Activated CD8-positive, alpha-beta memory T cell treated with anti-CD3 and anti-CD28 coated beads for 36 hours (primary cell): ENCODE results near the gene PTPRN2. TPM values are rescaled to one million over a fixed set of nuclear protein-coding genes. Genes with fewer than 3 reads are reported as not detected.
"Not testable (repeated sequence)": the region's sequence is repeated elsewhere in the genome, so short reads cannot be mapped to it uniquely, and the experiment has no call there.

ENCODE experiments used
- CTCF ChIA-PET: fragments of 350-600 bp; sonication (Branson Sonifier 250); formaldehyde crosslinking; loops from one replicate; lab custom pipeline; 2021; ENCODE audit warnings: antibody characterized with exemption; lab: Charles Lee
- POLR2A ChIA-PET: fragments of 350-600 bp; sonication (Branson Sonifier 250); formaldehyde crosslinking; loops from one replicate; lab custom pipeline; 2021; ENCODE audit warnings: antibody characterized with exemption; lab: Charles Lee
- total RNA-seq, 2 experiments: library from RNA; stranded (reverse); gene quantifications; one replicate each; pipeline ENCODE4 v1.2.3, GENCODE V29; 2021

The PTPRN2 gene
- total RNA-seq, 2 experiments from 2014 or later, result 0.36 to 0.44 TPM

GRCh38 chr7:158315326-158315725, 272.3 kb downstream of the PTPRN2 start:
- CTCF ChIA-PET, result no interaction called here
- POLR2A ChIA-PET, result no interaction called here

- ChIA-PET POLR2A (no interaction called here), CTCF (no interaction called here)
Observed at GRCh38 chr7:158314394-158314793, 273.2 kb downstream of the PTPRN2 start.

- CTCF ChIA-PET, result no interaction called here
- POLR2A ChIA-PET, result no interaction called here
Observed at GRCh38 chr7:158313931-158314330, 273.7 kb downstream of the PTPRN2 start.

- POLR2A ChIA-PET, result no interaction called here
Observed at GRCh38 chr7:158312789-158313188, 274.8 kb downstream of the PTPRN2 start.

GRCh38 chr7:158311791-158312190, 275.8 kb downstream of the PTPRN2 start:
- CTCF ChIA-PET, result no interaction called here
- POLR2A ChIA-PET, result no interaction called here

More at GRCh38 chr7:158312789-158313188, 274.8 kb downstream of the PTPRN2 start:
- CTCF ChIA-PET, result no interaction called here

GRCh38 chr7:158310924-158311666, 276.5 kb downstream of the PTPRN2 start:
- CTCF ChIA-PET, result no interaction called here
- POLR2A ChIA-PET, result no interaction called here

GRCh38 chr7:158309868-158310763, 277.5 kb downstream of the PTPRN2 start:
- ChIA-PET CTCF (no interaction called here), POLR2A (no interaction called here)

GRCh38 chr7:158308001-158308400, 279.6 kb downstream of the PTPRN2 start:
- POLR2A ChIA-PET, result no interaction called here
- CTCF ChIA-PET, result no interaction called here

GRCh38 chr7:158304072-158304471, 283.6 kb downstream of the PTPRN2 start:
- POLR2A ChIA-PET, CTCF ChIA-PET: not testable (repeated sequence)

- ChIA-PET POLR2A (no interaction called here), CTCF (interaction anchor here (0.7 kb wide), 1 partner anchor 91 kb away, joined by 3 read pairs; no protein-coding TSS in a partner anchor)
Observed at GRCh38 chr7:158303121-158303520, 284.5 kb downstream of the PTPRN2 start.

- ChIA-PET CTCF (interaction anchor here (0.7 kb wide), 1 partner anchor 92 kb away, joined by 3 read pairs; no protein-coding TSS in a partner anchor), POLR2A (no interaction called here)
Observed at GRCh38 chr7:158302274-158303070, 285.2 kb downstream of the PTPRN2 start.

- ChIA-PET POLR2A (no interaction called here), CTCF (no interaction called here)
Observed at GRCh38 chr7:158301207-158301606, 286.4 kb downstream of the PTPRN2 start.

- POLR2A ChIA-PET, result no interaction called here
- CTCF ChIA-PET, result no interaction called here
Observed at GRCh38 chr7:158300427-158300826, 287.2 kb downstream of the PTPRN2 start.

- ChIA-PET CTCF (no interaction called here), POLR2A (no interaction called here)
Observed at GRCh38 chr7:158299607-158300006, 288.0 kb downstream of the PTPRN2 start.

GRCh38 chr7:158296798-158297104, 290.9 kb downstream of the PTPRN2 start:
- ChIA-PET CTCF (no interaction called here), POLR2A (no interaction called here)

- ChIA-PET POLR2A (no interaction called here), CTCF (no interaction called here)
Observed at GRCh38 chr7:158295966-158296797, 291.4 kb downstream of the PTPRN2 start.

- POLR2A ChIA-PET, CTCF ChIA-PET: not testable (repeated sequence)
Observed at GRCh38 chr7:158294468-158295215, 293.0 kb downstream of the PTPRN2 start.

GRCh38 chr7:158292948-158293347, 294.7 kb downstream of the PTPRN2 start:
- POLR2A ChIA-PET, result no interaction called here
- CTCF ChIA-PET, result no interaction called here
